ENCODE data around the gene TAX1BP1.

Gene TAX1BP1

DNA sequence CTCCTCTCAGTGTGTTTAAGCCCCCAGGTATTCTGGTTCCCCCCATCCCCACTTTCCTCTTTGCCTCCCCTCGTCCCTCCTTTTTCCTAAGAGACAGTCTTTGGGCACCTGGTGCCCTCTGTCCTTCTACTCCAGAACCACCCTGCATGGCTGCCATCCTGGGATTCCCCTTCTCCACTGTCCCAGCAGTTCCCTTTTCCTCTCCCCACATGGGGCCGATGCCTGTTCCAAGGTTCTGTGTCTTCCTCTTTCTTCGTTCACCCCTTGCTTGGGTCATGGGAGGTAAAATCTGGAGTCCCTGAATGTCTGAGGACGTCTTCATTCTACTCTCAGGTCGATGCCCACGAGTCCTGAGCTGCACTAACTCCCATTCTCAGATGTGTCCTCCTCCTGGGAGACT is 120.8 kb downstream of the TAX1BP1 start:
- no peak for TF ChIP-seq CTCF (IDR thresholded peaks at IDR 0.05)

GRCh38 chr7:27861747-27862146 is 121.8 kb downstream of the TAX1BP1 start:
- no peak for TF ChIP-seq CTCF (IDR thresholded peaks at IDR 0.05)

DNA sequence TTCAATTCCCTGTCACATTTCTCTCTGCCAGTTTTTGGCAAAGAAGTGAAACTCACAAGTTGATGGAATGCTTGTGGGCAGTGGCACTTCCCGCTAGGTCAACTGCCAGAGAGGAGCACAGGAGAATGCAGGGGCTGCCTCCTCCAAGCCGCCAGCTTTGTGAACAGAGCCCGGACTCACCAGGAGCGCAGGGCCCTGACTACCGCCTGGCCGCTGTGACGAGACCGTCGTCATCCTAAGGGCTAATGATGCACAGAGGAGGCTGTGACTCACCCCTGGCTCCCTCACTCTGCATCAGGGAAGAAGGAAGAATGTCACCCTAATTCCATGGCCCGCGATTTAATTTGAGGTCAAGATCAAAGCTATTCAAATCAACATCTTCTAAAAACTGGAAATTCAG is 123.9 kb downstream of the TAX1BP1 start:
- TF ChIP-seq CTCF (IDR thresholded peaks at IDR 0.05) = no peak

DNA sequence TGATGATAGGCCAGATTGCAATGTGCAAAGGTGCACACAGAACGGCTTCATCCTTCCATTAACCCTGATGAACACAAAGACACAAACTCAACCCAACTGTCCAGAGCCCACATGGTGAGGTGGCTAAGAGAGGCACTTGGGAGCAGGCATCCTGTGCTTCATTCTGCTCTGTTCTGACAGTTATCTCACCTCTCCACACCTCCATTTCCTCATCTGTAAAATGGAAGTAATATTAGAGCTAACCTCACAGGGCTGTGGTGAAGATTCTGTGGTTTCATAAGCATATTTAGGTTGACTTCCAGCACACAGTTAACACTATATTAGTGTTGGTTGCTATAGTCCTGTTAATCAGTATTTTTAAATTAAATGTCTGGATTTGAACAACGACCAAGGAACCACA is 126.3 kb downstream of the TAX1BP1 start:
- no peak for TF ChIP-seq CTCF (IDR thresholded peaks at IDR 0.05)

DNA sequence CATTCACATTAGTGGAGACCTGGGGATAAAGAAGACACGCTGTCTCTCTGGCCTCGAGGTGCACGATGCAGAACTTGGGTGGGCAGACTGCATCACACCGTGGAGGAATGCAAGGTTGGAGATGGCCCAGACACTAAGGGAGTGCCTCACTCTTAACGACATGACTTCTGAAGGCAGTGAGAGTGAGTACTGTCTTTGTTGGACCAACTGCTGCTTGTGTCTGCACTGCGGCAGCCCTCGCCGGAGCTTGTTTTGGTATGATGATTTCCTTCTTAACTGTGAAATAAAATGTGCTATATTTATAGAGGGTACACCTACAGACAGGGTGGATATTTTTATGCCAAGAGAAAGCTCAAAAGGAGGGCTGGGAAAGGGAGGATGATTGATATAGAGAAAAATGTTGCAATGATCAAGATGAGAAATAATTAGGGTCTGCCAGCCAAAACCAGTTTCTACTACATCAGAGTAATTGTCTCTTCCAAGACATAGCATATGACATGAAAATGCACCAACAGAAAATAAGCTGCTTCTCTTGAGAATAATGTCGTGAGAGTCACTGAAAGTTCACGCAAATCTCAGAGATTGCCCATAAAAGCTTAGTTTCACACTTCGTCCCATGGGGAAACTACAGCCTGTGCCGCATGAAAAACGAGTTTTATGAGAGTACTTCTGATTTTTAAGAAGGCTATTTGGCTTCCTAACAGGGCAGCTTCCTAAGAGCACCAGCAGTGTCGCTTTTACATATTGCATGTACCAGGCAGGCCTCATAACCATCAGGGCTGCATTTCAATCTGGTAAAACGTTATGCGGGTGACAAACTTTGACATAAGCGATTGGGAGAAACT is 127.1 kb downstream of the TAX1BP1 start:
- TF ChIP-seq CTCF (IDR thresholded peaks at IDR 0.05) = no peak

DNA sequence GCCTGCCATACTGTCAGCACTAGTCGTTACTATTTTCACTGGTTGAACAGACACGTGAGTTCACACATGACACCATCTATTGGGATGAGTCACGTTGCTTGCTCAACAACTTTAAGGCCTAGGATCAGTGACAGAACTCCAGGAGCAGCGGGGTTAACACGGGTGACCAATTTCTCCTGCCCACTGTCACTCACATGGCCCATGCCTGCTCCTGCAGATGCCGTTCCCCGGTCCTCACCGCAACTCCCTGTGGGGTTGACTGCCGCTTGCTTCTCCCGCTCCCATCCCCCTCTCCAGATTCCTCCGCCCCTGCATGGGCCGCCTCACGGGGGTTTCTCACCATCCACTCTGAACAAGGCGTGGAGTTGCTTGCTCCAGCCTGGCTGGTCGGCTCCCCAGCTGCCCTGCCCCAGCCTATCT is 128.2 kb downstream of the TAX1BP1 start:
- TF ChIP-seq CTCF (IDR thresholded peaks at IDR 0.05) = no peak

DNA sequence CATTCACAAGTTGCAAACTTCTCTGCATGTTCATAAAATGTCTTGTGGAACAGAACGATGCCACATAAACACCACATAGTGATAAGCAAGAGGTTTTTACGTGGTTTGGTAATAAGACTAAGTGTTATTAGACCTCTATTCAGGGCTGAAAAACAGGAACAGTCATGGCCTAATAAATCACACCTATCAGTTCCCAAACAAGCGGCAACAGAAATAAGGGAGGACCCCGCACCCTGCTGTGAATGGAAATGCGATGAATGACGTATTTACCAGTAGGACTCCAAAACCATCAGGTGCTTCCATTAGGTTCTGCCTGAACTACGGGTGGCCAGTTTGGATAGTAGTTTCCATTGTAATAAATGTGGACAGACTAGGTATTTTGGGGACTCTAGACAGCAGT is 129.1 kb downstream of the TAX1BP1 start:
- no peak for TF ChIP-seq CTCF (IDR thresholded peaks at IDR 0.05)
